ENCODE results near the gene ZNF532. TPM values are rescaled to one million over a fixed set of nuclear protein-coding genes. Genes with fewer than 3 reads are reported as not detected.

ZNF532 gene
- total RNA-seq, 5 donors from 2014 or later (not counting 1 experiment from before 2014, with no cell fraction given): 5.0 to 14.2 (median 7.8) TPM

DNA sequence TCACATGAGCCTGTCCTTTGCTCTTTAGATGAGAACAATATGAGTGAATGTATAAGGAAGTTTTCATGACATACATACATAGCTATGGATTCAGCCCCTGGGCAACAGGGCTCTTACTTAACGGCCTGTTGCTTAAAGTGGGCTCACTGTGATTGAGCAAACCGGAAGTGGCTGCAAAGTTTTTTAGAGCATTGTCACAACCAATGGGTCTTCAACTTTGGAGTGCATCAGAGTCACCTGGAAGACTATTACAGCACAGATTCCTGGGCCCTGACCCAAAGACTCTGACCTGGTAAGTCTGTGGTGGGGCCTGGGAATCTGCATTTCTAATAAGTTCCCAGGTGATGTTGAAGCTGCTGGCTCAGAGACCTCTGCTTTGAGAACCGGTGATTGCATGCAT is 168.7 kb downstream of the ZNF532 start:
- no peaks in the 10 kb centered on the region for H3K4me1 ChIP-seq (ENCODE audit: control insufficient read depth in 1 of 2, extremely low read depth in 1 of 2, insufficient read depth in 2 of 2, low read length in 2 of 2)
- no peaks in the 10 kb centered on the region for H3K4me1 Mint-ChIP-seq
- no peaks in the 10 kb centered on the region for H3K9me3 Mint-ChIP-seq
- H3K4me3 Mint-ChIP-seq: no peak overlapping the region
- H3K27ac Mint-ChIP-seq: no peak overlapping the region
- DNase-seq (no peak), ATAC-seq (replicated peaks in 1 of 4) (no peak)
- no peak overlapping the region for H3K4me3 ChIP-seq (ENCODE audit: control insufficient read depth in 1 of 2, extremely low read depth in 1 of 2, low read length in 1 of 2)
- H3K27me3 Mint-ChIP-seq: peaks cover 10 to 19% of the 10 kb centered on the region in 2 donors
- ChIA-PET POLR2A (no interaction called here), CTCF (no interaction called here)
- H3K27me3 ChIP-seq (replicated peaks in 1 of 2; ENCODE audit: control insufficient read depth in 2 of 2, extremely low read depth in 1 of 2, insufficient read depth in 2 of 2, low read length in 1 of 2): peaks cover 0 to 21% of the 10 kb centered on the region in 2 experiments
- 83% methylated on average over 1 of the region's 3 CpGs for WGBS (ENCODE audit: insufficient coverage)
- no peaks in the 10 kb centered on the region for H3K36me3 Mint-ChIP-seq
- no peaks in the 10 kb centered on the region for H3K36me3 ChIP-seq (ENCODE audit: control insufficient read depth in 2 of 2, extremely low read depth in 1 of 2, insufficient read depth in 1 of 2, low read length in 1 of 2)
- H3K9me3 ChIP-seq: no peaks in the 10 kb centered on the region
- no peak overlapping the region for H3K27ac ChIP-seq (ENCODE audit: low read length)

GRCh38 chr18:59033974-59034373 is 169.3 kb downstream of the ZNF532 start:
- no peaks in the 10 kb centered on the region for H3K36me3 ChIP-seq (ENCODE audit: control insufficient read depth in 2 of 2, extremely low read depth in 1 of 2, insufficient read depth in 1 of 2, low read length in 1 of 2)
- H3K4me3 ChIP-seq (ENCODE audit: control insufficient read depth in 1 of 2, extremely low read depth in 1 of 2, low read length in 1 of 2): no peak overlapping the region
- no peak overlapping the region for H3K27ac Mint-ChIP-seq
- no peaks in the 10 kb centered on the region for H3K4me1 Mint-ChIP-seq
- H3K9me3 ChIP-seq: no peaks in the 10 kb centered on the region
- H3K4me1 ChIP-seq (ENCODE audit: control insufficient read depth in 1 of 2, extremely low read depth in 1 of 2, insufficient read depth in 2 of 2, low read length in 2 of 2): no peaks in the 10 kb centered on the region
- no peak overlapping the region for H3K27ac ChIP-seq (ENCODE audit: low read length)
- POLR2A ChIA-PET: no interaction called here
- no peak overlapping the region for H3K4me3 Mint-ChIP-seq
- 77% methylated on average over 4 of the region's 5 CpGs for WGBS (ENCODE audit: insufficient coverage)
- H3K9me3 Mint-ChIP-seq: no peaks in the 10 kb centered on the region
- CTCF ChIA-PET: no interaction called here
- H3K27me3 ChIP-seq (replicated peaks in 1 of 2; ENCODE audit: control insufficient read depth in 2 of 2, extremely low read depth in 1 of 2, insufficient read depth in 2 of 2, low read length in 1 of 2): peaks cover 0 to 20% of the 10 kb centered on the region in 2 experiments
- no peaks in the 10 kb centered on the region for H3K36me3 Mint-ChIP-seq
- ATAC-seq (replicated peaks in 1 of 4): no peak
- no peak for DNase-seq
- peaks cover 10 to 16% of the 10 kb centered on the region in 2 donors for H3K27me3 Mint-ChIP-seq

GRCh38 chr18:59035591-59035990 is 170.9 kb downstream of the ZNF532 start:
- Histone ChIP-seq H3K4me1 (ENCODE audit: control insufficient read depth in 1 of 2, extremely low read depth in 1 of 2, insufficient read depth in 2 of 2, low read length in 2 of 2) (no peaks in the 10 kb centered on the region), H3K27me3 (replicated peaks in 1 of 2; ENCODE audit: control insufficient read depth in 2 of 2, extremely low read depth in 1 of 2, insufficient read depth in 2 of 2, low read length in 1 of 2) (peaks cover 0 to 16% of the 10 kb centered on the region in 2 experiments), H3K4me3 (ENCODE audit: control insufficient read depth in 1 of 2, extremely low read depth in 1 of 2, low read length in 1 of 2) (no peak overlapping the region), H3K27ac (ENCODE audit: low read length) (no peak overlapping the region), H3K9me3 (no peaks in the 10 kb centered on the region), H3K36me3 (ENCODE audit: control insufficient read depth in 2 of 2, extremely low read depth in 1 of 2, insufficient read depth in 1 of 2, low read length in 1 of 2) (no peaks in the 10 kb centered on the region)
- Mint-ChIP-seq H3K36me3 (no peaks in the 10 kb centered on the region), H3K9me3 (no peaks in the 10 kb centered on the region), H3K4me1 (no peaks in the 10 kb centered on the region), H3K27me3 (peaks cover 14 to 17% of the 10 kb centered on the region in 2 donors), H3K4me3 (no peak overlapping the region), H3K27ac (no peak overlapping the region)
- POLR2A ChIA-PET: no interaction called here
- no peak for ATAC-seq (replicated peaks in 1 of 4)
- WGBS (ENCODE audit: insufficient coverage): 89% methylated on average over 5 of the region's 8 CpGs
- CTCF ChIA-PET: interaction anchor here in 1 of 2 donors (0.5 to 0.7 kb wide), 2 partner anchors 81 to 790 kb away, joined by 3 to 8 read pairs; no protein-coding TSS in a partner anchor
- DNase-seq: no peak

Other genes with a start within 250 kb of the ZNF532 start
- gene ALPK2, start 235.8 kb upstream of the ZNF532 start, total RNA-seq: 1 to 10 TPM in 3 of 5 donors, under 1 TPM in 2; 0.25 to 3.1 (median 1.1) TPM
- gene MALT1, start 193.4 kb upstream of the ZNF532 start, total RNA-seq: 10 to 100 TPM; 54.5 to 83.2 (median 69.5) TPM